ELF-1 (cell line): Measurements from ENCODE around the gene DCAF4.
"Not testable (repeated sequence)": the region's sequence is repeated elsewhere in the genome, so short reads cannot be mapped to it uniquely, and the experiment has no call there.

Experiments
- DNase-seq: peaks from one replicate; pipeline ENCODE4 v3.0.0-alpha.2; 2016; ENCODE audit warnings: low read depth, low spot score

Gene DCAF4

DNA sequence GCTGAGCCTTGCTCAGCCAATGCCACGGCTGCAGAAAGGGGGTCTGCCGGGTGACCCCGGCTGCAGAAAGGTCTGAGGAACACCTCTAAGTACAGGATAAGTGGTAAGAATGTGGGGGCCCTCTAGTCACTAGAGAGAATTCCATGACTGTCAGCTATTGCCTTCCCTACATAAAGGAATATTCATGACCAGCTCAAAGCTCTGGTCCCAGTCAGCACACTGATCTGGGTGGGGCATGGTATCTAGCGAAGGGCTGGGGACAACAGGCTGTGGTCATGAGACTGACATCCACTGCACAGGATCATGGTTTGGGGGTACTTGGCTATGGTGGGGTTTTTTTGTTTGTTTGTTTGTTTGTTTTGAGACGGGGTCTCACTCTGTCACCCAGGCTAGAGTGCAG is 42.1 kb downstream of the DCAF4 start:
- no peak for DNase-seq

DNA sequence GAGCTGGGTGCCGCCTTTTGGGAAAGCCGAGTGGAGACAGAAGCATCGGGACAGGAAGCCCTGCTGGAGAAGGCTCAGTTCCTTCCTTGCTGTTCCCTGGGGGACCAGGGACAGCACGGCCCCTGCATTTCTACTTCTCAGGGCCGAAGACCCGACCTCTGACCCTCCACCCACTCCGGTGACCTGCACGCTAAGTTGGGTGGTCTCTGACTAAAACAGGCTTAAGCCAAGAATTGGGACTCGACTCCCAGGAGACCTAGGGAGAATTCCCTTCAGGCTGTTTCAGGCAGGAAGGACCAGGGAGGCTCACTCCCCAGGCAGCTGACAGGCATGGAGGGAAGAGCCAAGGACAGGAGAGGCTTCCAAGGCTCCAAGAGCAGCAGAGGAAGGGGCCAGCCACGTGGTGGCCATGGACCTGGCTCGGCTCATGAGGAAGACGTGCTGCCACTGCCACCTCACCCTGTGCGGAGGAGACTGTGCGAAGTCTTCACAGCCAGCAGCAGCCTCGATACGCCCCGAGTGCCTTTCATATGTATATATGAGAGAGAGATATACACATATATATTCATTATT is 43.9 kb downstream of the DCAF4 start:
- DNase-seq = peak; percentile 36

DNA sequence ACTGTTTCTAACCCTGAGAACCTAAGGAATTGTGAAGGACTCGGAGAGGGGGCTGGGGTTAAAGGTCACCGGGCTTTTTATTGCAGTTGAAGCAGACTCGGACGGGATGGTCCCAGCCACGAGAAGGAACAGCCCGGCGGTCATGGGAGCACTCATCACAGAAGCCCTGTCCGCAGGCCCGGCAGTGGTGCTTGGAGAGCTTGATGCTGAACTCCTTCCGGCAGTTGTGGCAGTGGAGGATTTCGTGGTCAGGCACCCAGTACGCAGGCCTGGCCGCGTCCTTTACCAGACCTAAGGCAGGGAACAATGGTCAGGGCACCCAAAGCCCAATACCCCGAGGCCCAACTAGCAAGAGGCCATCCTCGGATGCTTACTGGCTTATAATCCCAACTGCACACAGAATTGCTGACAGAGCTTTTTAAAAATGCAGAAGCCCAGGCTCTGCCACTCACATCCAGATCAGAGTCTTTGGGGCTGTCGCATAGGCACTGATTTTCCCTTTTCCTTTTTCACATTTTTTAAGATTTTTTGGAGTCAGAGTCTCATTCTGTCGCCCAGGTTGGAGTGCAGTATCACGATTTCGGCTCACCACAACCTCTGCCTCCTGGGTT is 44.7 kb downstream of the DCAF4 start:
- no peak for DNase-seq

DNA sequence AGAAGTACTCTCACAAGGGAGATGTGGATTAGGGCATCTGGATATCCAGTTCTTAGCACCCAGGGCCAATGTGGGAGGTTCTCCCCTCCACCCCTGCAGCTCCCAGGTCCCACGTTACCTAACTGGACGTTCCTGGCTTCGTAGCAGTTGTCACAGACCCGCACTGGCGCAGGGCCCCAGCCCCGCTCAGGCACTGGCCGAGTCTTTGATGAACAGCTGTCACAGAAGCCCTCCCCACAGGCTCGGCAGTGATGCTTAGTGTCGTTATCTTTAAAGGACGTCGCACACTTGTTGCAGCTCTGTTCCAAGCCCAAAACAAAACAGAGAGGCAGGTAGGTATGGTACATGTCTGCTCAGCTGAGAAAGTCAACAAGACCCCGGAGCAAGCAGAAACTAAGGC is 48.4 kb downstream of the DCAF4 start:
- DNase-seq = no peak

DNA sequence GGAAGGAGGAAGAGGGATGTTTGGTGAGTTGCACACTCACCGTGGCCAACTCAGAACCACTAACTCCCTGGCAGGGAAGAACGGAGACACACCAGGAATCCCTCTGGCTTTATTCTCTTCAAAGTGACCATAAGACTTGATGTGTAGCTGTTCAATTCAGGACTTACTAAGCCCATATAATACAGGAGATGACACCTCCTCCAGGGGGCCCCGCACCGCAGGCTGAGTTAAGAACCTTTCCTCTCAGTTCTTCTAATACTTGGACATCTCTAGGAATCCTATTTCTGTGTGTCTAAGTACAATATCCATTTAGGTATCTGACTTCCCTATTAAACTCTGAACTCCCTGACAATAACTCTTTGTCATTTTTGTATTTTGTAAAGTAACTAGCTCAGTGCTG is 49.5 kb downstream of the DCAF4 start:
- no peak for DNase-seq

DNA sequence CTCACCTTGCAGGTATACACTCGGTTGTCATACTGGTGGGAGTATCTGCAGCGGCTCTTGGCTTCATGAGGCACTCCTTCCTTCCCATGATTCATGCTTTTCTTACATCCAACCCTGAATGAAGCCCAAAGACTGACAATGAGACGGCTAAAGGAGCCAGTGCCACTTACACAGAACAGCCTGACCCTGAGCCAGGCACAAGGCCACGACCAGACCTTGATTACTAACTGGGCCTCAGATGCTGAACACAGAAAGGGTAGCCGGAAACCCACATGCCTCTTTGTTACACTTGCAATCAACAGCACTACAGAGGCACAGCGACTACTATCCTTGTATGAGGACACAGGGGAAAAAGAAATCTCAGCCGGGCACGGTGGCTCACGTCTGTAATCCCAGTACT is 52.6 kb downstream of the DCAF4 start:
- no peak for DNase-seq

DNA sequence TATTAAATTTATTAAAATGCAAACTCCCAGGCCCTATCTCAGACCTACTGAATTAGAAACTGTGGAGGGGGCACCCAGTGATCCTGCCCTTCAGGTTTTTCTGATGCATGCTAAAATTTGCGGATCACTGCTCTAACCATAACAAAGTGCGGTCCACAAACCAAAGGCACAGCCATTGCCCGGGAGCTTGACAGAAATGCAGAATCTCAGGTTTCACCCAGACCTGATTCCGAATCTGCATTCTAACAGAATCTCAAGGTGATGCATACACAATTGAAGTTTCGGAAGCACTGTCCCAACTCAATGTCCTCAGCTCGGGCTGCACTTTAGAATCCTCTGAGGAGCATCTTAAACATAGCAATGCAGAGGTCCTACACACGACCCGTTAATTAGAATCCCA is 54.6 kb downstream of the DCAF4 start:
- DNase-seq = no peak

DNA sequence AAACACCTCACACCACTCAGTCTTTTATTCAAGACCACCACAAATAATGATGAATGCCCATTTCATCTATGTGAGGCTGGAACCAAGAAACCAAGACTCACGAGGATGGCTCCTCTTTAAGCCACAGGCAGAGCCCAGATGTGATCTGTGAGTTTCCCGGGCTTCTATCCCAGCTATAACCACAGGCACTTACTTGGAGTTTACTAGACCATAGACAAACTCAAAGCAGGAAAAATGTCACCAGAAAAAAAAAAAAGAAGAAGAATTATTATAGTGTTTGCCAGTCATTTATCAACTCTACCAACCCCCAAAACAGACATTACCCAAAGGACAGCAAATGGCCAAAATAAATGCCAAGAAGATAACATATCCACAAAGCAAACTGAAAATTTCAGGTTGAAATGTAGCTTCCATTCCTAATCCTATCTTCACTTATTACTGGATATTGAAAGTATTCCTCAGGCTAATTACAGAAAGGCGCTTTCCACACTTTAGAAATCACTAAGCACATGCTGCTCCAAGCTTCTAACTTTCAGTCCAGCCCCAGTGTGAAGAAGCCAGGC is 56.0 kb downstream of the DCAF4 start:
- no peak for DNase-seq

DNA sequence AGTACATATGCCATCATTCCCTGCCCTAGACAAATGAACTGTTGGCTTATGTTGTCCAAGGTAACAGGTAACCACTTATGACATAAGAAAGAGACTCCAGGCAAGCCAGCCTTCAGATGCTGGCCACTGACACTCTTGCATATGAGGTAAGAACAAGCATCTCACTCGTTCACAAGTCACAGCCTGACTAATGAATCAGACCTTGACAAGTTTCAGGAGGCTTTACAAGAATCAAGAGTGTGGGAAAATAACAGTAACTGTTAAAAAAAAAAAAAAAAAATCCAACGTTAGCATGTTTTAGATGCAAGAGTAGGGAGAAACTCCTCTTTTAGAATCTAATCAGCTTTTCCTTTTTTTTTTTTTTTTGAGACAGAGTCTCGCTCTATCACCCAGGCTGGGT is 60.0 kb downstream of the DCAF4 start:
- DNase-seq = no peak

DNA sequence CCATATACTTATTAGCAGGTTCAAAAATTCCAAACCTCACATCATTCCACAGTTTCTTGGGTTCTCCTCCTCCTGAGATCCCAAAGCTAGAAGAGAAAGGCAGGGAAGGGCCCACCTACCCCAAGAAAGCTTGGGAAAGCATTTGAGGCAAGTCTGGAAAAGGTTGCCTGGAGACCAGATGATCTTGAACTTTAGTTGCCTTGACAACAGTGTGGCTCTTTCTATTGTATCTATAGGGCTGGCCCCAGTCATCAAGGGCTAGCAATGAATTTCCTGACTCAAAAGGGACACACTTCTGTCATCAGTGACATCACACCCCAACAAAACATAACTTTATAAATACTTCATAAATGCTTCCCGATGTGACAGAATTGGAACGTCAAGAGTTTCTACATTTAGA is 60.6 kb downstream of the DCAF4 start:
- DNase-seq = no peak

DNA sequence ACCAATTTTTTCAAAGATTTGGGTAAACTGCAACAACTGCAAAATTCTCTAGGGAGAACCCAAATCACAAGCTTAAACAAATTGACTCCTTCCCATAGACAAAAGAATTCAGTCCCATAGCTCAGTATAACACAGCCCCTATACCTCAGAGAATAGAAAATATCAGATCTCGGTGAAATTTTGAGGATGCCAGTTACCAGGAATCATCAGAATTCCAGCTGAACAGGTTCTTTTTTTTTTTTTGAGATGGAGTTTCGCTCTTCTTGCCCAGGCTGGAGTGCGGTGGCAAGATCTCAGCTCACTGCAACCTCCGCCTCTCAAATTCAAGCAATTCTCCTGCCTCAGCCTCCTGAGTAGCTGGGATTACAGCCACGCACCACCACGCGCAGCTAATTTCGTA is 63.9 kb downstream of the DCAF4 start:
- no peak for DNase-seq

DNA sequence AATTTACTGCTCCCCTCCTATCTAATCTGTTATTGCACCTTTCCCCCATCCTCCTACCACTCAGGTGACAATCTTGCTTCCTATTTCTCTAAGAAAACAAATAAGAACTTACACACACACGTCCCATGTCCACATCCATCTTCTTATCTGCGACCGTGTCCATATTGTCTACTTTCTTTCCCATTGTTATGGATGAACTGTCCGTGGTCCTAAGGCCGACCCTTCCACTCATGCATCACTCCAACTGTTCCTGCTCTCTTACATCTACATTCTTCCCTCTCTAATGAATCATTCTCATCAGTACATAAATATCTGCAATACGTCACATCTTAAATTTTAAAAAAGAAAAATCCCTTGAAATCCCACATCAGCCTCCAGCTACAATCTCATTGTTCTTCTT is 70.7 kb downstream of the DCAF4 start:
- DNase-seq = no peak

DNA sequence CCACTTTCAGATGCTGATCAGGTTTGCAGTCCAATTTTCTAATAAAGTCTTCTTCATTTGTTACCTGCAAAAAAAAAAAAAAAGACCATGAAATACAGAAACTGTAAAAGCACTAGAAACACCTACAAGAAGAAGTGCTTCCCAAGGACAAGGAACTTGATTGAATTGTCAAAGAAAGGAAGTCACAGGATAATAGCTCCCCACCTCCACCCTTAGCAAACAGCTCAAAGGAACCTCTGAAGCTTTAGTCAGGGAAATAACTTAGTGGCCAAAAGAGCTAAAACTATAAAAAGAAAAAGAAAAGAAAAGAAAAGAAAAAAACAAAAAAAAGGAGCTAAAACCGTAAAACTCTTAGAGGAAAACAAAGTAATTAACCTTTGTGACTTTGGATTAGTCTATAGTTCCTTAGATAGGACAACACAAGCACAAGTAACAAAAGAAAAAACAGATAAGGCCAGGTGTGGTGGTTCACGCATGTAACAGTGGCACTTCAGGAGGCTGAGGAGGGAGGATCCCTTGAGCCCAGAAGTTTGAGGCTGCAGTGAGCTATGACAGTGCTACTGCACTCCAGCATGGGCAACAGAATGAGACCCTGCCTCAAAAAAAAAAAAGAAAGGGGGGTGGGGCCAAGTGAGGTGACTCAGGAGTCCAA is 72.1 kb downstream of the DCAF4 start:
- no peak for DNase-seq

DNA sequence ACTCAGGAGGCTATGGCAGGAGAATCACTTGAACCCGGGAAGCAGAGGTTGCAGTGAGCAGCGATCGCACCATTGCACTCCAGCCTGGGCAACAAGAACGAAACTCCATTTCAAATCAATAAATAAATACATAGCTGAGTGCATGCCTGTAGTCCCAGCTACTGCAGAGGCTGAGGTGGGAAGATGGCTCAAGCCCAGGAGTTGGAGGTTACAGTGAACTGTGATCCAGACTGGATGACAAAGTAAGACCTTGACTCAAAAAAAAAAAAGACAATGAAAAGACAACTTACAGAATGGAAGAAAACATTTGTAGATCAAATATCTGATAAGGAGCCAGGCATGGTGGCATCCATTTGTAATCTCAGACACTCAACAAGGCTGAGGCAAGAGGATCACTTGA is 73.1 kb downstream of the DCAF4 start:
- DNase-seq = no peak

DNA sequence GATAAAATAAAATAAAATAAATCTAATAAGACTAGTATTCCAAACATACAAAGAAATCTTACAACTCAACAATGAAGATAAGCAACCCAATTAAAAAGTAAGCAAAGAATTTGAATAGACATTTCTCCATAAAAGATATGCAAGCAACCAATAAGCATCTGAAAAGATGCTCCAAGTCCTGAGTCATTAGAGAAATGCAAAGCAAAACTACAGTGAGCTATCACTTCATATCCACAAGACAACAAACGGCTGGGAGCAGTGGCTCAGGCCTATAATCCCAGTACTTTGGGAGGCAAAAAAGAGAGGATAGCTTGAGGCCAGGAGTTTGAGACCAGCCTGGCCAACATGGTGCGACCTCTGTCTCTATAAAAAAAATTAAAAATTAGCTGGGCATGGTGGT is 73.8 kb downstream of the DCAF4 start:
- no peak for DNase-seq

DNA sequence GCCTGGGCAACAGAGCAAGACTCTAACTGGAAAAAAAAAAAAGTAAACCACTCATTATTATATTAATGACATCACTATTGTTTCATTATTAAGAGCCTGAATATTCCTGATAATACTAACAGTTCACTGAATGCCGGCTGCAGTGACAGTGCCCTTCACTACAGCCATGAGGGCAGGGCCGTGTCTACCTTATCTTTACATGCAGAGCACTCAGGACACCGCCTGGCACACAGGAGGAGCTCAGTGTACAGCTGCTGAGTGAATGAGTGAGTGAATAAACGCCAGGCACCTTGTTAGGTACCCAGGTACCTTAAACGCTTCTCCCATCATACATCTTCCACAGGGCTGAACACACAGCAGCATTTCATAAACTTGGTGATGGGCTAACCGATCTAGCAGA is 77.4 kb downstream of the DCAF4 start:
- DNase-seq = no peak

DNA sequence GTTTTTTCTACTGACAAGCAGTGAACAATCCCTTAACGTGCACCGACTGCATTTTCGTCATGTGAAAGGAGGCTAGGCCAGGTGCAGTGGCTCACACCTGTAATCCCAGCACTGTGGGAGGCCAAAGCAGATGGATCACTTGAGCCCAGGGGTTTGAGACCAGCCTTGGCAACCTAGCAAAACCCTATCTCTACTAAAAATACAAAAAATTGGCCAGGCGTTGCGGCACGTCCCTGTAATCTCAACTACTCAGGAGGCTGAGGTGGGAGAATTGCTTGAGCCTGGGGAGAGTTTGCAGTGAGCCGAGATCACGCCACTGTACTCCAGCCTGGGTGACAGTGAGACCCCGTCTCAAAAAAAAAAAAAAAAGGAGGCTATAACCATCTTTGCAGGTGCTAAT is 78.4 kb downstream of the DCAF4 start:
- DNase-seq = not testable (repeated sequence)

DNA sequence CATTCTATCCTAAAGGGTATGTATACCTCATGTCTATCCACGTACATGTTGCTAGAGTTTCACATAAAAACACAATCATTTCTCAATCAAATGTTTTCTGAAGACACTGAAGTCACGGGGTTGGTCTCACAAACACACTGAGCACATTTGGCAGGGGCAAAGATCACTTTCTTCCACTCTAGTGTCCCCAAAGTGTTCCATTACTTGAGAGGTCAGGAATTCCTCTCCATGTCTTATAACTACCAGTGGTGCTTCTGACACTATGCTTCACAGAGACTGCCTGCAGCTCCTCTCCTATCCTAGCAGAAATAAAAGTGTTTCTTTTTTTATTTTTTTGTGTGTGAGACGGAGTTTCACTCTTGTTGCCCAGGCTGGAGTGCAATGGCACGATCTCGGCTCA is 81.6 kb downstream of the DCAF4 start:
- no peak for DNase-seq

DNA sequence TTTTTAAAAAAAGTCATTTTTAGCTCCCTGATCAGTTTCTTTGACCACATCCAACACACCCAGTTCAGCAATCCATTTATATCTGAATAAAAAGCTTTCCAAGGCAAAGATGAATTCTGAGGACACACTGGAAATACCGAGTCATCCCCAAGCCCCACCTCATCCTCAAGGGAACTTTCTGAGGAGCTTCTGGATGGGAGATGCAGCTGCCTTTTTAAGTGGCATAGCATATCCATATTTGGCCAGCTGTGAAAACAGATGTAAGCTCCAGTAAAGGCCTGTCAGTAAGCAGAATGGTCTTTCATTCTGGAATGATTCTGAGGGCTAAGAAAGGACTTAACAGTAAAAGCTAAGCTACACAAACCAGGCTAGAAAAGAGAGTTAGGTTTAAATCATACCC is 82.2 kb downstream of the DCAF4 start:
- DNase-seq = no peak
